SK-N-SH (cell line): ENCODE results near the gene SKA1.

Experiments used
- JUND ChIP-seq: IDR thresholded peaks from 2 replicates; pipeline ENCODE4 v1.4.0; 2012
- RFX5 ChIP-seq: IDR thresholded peaks from 2 replicates; pipeline ENCODE4 v1.6.1; 2012; ENCODE audit warnings: mild to moderate bottlenecking, improper control_type of control experiment, low read length
- TF ChIP-seq, protein P1 (sequence below): fragments of 200-600 bp; sonication (generic); IDR thresholded peaks from 2 replicates; pipeline ENCODE4 v1.6.1; 2017; ENCODE audit warnings: antibody characterized with exemption, mild to moderate bottlenecking, moderate library complexity

DNA sequence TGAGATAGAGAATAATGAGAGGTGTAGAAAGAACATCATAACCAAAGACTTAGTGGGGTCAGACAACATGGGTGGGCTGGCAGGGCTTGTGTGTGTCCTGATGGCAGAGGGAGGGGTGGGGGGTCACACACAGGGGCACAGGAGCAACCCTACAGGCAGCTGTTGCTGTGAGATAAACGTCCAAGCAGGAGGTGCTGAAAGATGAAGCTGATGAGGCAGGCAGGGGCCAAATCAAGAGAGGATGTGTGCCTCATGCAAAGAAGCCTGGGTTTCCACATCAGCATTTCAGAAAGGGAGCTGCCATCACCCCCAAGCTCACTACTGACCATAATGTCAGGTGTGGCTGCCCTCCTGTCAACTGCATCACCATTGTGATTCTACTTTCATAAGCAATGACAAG lies 16.0 kb upstream of the SKA1 start:
- TF ChIP-seq, protein P1, sequence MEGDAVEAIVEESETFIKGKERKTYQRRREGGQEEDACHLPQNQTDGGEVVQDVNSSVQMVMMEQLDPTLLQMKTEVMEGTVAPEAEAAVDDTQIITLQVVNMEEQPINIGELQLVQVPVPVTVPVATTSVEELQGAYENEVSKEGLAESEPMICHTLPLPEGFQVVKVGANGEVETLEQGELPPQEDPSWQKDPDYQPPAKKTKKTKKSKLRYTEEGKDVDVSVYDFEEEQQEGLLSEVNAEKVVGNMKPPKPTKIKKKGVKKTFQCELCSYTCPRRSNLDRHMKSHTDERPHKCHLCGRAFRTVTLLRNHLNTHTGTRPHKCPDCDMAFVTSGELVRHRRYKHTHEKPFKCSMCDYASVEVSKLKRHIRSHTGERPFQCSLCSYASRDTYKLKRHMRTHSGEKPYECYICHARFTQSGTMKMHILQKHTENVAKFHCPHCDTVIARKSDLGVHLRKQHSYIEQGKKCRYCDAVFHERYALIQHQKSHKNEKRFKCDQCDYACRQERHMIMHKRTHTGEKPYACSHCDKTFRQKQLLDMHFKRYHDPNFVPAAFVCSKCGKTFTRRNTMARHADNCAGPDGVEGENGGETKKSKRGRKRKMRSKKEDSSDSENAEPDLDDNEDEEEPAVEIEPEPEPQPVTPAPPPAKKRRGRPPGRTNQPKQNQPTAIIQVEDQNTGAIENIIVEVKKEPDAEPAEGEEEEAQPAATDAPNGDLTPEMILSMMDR, result no peak
- no peak for TF ChIP-seq RFX5
- TF ChIP-seq JUND, result no peak
